Fibroblast of lung (primary cell): Measurements from ENCODE around the gene NPIPB5. TPM values are rescaled to one million over a fixed set of nuclear protein-coding genes. Genes with fewer than 3 reads are reported as not detected.
"Not testable (repeated sequence)": the region's sequence is repeated elsewhere in the genome, so short reads cannot be mapped to it uniquely, and the experiment has no call there.

Experiments
- DNase-seq, 2 donors: peaks; one replicate each; pipeline versions ENCODE4 v3.0.0 to v3.0.0-alpha.2; 2010; ENCODE audit warnings: low read depth in 2 of 2
- H2AFZ ChIP-seq: 2 replicates; pipeline ENCODE4 v1.5.1; 2012; ENCODE audit warnings: low read length, control low read depth, inconsistent platforms
- H3K27ac ChIP-seq: 2 replicates; pipeline ENCODE4 v1.5.1; 2011; ENCODE audit warnings: low read length, control low read depth; ENCODE audit not compliant: insufficient read depth
- H3K27me3 ChIP-seq: 2 replicates; pipeline ENCODE4 v1.5.1; 2011; ENCODE audit warnings: mild to moderate bottlenecking, low read length; ENCODE audit not compliant: control insufficient read depth, insufficient read depth
- H3K36me3 ChIP-seq: 2 replicates; pipeline ENCODE4 v1.5.1; 2011; ENCODE audit warnings: low read length; ENCODE audit not compliant: control insufficient read depth, insufficient read depth
- H3K4me1 ChIP-seq: 2 replicates; pipeline ENCODE4 v1.5.1; 2011; ENCODE audit warnings: low read length; ENCODE audit not compliant: control insufficient read depth, insufficient read depth; ENCODE audit errors: extremely low read depth
- H3K4me2 ChIP-seq: 2 replicates; pipeline ENCODE4 v1.5.1; 2011; ENCODE audit warnings: low read length, control low read depth; ENCODE audit not compliant: insufficient read depth; ENCODE audit errors: extremely low read depth
- H3K4me3 ChIP-seq, 4 experiments: fragments of 200-600 bp in 1 of 4; sonication (generic) in 1 of 4; replicated peaks in 1 of 4; 2 replicates each; pipeline ENCODE4 v1.5.1; 2011 to 2016; ENCODE audit warnings: low read length in 4 of 4, low read depth in 3 of 4, mild to moderate bottlenecking in 3 of 4, control low read depth in 2 of 4, inconsistent platforms in 1 of 4, mixed read lengths in 1 of 4; ENCODE audit not compliant: insufficient read depth in 1 of 4; ENCODE audit errors: control extremely low read depth in 1 of 4
- H3K79me2 ChIP-seq: 2 replicates; pipeline ENCODE4 v1.5.1; 2012; ENCODE audit warnings: mild to moderate bottlenecking, low read length, inconsistent platforms; ENCODE audit not compliant: control insufficient read depth, insufficient read depth
- H3K9ac ChIP-seq: 2 replicates; pipeline ENCODE4 v1.5.1; 2011; ENCODE audit warnings: mild to moderate bottlenecking, low read length, control low read depth; ENCODE audit not compliant: insufficient read depth
- H3K9me3 ChIP-seq: 2 replicates; pipeline ENCODE4 v1.5.1; 2012; ENCODE audit warnings: low read depth, low read length; ENCODE audit not compliant: control insufficient read depth, insufficient read depth
- H4K20me1 ChIP-seq: 2 replicates; pipeline ENCODE4 v1.5.1; 2011; ENCODE audit warnings: low read length; ENCODE audit not compliant: control insufficient read depth, insufficient read depth; ENCODE audit errors: extremely low read depth
- polyA minus RNA-seq: library from RNA; depleted of rRNA, polyadenylated mRNA; stranded (reverse); fragments of >200 nt; gene quantifications from 2 replicates; pipeline ENCODE4 v1.2.3, GENCODE V29; 2011; ENCODE audit warnings: low replicate concordance
- polyA plus RNA-seq, 2 donors: library from polyadenylated mRNA; depleted of rRNA in 1 of 2; stranded (reverse) in 1 of 2; unstranded in 1 of 2; fragments of >200 nt; gene quantifications; 2 replicates each; pipeline ENCODE4 v1.2.1, GENCODE V29; 2011 to 2012; ENCODE audit warnings: missing spikeins in 1 of 2
- total RNA-seq: library from RNA; depleted of rRNA; stranded (reverse); fragments of >200 nt; gene quantifications from 2 replicates; pipeline ENCODE4 v1.2.1, GENCODE V29; 2014

NPIPB5 gene
- 44.7 and 87.4 TPM in 2 replicates for total RNA-seq
- polyA plus RNA-seq: 14.3 and 21.5 TPM in 2 replicates
- 10.2 and 17.0 TPM in 2 replicates for polyA plus RNA-seq (2012)
- 24.6 and 36.6 TPM in 2 replicates for polyA minus RNA-seq

DNA sequence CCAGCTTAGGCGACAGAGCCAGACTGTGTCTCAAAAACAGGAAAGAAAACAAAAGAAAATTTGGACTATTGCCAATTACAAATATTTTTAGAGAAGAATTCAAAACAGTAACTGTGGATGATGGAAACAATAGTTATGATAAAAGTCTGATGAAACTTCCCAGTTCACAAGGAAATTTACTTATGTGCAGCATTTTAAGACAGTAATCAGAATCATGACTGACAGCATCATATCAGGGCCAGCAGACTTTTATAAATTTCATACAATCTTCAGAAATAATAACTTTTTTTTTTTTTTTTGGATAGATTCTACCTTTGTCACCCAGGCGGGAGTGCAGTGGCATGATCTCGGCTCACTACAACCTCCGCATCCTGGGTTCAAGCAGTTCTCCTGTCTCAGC lies at the start of gene NPIPB5:
TSS of gene NPIPB5 (plus strand) at position 301 of the 400 bp plus-strand sequence. CDS start 2,911 bp downstream, outside the sequence.
- not testable (repeated sequence) for H4K20me1 ChIP-seq, H3K4me3 ChIP-seq, H3K9me3 ChIP-seq, DNase-seq, H3K79me2 ChIP-seq, H2AFZ ChIP-seq, H3K27me3 ChIP-seq, H3K27ac ChIP-seq, H3K4me2 ChIP-seq, H3K9ac ChIP-seq, H3K4me1 ChIP-seq, H3K36me3 ChIP-seq

DNA sequence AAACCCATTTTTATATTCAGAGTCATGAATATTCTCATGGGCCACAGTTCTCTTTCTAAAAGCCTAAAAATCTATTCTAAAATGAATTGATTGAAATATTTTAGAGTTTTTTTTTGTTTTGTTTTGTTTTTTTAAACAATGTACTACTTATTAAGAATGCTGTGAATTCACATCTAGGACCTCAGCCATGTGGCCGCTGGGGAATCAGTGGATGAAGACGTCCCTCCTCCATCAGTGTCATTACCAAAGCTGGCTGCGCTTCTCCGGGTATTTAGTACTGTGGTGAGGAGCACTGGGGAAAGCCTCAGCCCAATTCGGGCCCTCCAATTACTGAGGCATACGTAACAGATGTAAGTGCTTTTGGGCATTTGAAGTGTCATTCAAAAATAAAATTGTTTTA lies 41.8 kb upstream of the NPIPB5 start:
- DNase-seq, H3K4me1 ChIP-seq, H4K20me1 ChIP-seq, H3K79me2 ChIP-seq, H3K27ac ChIP-seq, H3K4me2 ChIP-seq, H3K9me3 ChIP-seq, H3K27me3 ChIP-seq, H2AFZ ChIP-seq, H3K4me3 ChIP-seq, H3K36me3 ChIP-seq, H3K9ac ChIP-seq: not testable (repeated sequence)

DNA sequence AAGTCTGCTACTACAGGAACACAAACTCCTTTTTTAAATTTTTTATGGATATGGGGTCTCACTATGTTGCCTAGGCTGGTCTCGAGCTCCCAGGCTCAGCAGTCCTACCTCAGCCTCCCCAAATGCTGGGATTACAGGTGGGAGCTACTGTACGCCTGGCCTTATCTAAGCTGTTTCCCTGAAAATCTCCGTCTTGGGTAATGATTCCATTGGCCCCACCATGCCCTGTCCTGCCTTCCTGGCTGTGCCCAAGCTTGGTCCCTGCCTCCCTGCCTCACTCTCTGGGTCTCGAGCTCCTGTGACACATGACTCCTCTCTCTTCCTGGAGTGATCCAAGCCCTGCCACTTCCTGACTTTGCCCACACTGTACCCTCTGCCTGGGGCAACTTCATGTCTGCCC lies 27.3 kb downstream of the NPIPB5 start:
- H3K79me2 ChIP-seq, H3K9ac ChIP-seq, DNase-seq, H3K4me1 ChIP-seq, H3K4me2 ChIP-seq, H3K9me3 ChIP-seq, H3K27me3 ChIP-seq, H3K27ac ChIP-seq, H3K4me3 ChIP-seq, H3K36me3 ChIP-seq, H4K20me1 ChIP-seq, H2AFZ ChIP-seq: not testable (repeated sequence)

DNA sequence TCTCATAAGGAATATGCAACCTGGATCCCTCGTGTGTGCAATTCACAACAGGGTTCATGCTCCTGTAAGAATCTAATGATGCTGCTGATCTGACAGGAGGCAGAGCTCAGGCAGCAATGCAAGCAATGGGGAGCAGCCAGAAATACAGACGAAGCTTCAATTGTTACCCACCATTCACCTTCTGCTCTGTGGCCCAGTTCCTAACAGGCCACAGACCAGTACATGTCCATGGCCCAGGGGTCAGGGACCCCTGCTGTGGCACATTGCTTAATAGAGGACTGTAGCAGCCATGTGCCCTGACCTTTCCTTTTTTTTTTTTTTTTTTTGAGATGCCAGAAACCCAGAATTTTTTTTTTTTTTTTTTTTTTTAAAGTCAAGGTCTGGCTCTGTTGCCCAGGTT lies 34.1 kb downstream of the NPIPB5 start:
- not testable (repeated sequence) for H3K9ac ChIP-seq, H3K27ac ChIP-seq, H3K79me2 ChIP-seq, H4K20me1 ChIP-seq, H3K27me3 ChIP-seq, H3K4me2 ChIP-seq, H3K4me3 ChIP-seq, H2AFZ ChIP-seq, DNase-seq, H3K36me3 ChIP-seq, H3K4me1 ChIP-seq, H3K9me3 ChIP-seq

DNA sequence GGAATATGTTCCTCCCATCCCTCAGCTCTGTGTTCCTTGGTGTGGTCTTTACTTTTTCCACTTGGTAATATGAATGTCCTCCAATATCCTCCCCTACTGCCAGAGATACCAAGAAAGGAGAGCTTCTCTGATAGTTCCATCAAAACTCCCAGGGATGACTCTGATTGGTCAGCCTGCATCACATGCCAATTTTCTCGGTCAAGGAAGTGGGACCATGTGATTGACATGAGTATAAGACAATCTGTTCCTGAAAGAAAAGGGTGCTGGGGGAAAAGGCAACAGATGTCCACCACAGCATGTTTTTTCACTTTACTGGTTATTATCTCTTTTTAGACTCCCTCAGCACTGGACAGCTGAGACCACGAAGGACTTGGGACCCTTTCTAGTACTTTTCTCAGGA lies 35.9 kb downstream of the NPIPB5 start:
- not testable (repeated sequence) for H3K79me2 ChIP-seq, H4K20me1 ChIP-seq, H3K4me2 ChIP-seq, H3K4me1 ChIP-seq, H3K9me3 ChIP-seq, DNase-seq, H3K36me3 ChIP-seq, H3K27me3 ChIP-seq, H3K27ac ChIP-seq, H3K4me3 ChIP-seq, H2AFZ ChIP-seq, H3K9ac ChIP-seq

DNA sequence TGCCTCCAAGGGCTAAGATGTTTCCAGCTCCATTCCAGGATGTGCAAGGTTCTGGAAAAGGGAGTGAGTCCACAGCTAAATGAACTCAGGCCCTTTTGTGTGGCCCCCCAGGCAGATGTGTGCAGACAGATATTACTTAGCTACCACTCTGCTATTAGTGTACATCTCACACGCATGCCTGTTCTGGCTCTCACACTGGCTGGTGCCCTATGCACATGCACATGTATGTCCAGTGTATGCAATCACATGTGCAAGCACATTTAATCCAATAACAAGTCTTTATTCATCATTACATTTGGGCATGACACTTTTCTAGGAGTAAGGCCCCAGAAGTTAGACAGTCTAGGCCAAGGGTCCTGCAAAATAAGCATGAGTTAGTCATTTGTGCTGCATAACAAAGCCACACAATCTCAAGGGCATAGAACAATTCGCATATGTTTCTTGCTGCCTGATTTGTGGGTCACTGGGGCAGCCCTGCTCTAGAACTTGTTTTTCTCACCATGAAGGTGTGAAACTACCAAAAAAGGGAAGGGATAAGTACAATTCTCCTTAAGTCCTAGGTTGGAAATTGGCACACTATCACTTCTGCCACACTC lies 36.6 kb downstream of the NPIPB5 start:
- H3K9me3 ChIP-seq, H3K27me3 ChIP-seq, H3K4me2 ChIP-seq, H3K9ac ChIP-seq, H3K27ac ChIP-seq, H3K4me1 ChIP-seq, H3K79me2 ChIP-seq, H4K20me1 ChIP-seq, H3K4me3 ChIP-seq, H3K36me3 ChIP-seq, DNase-seq, H2AFZ ChIP-seq: not testable (repeated sequence)

DNA sequence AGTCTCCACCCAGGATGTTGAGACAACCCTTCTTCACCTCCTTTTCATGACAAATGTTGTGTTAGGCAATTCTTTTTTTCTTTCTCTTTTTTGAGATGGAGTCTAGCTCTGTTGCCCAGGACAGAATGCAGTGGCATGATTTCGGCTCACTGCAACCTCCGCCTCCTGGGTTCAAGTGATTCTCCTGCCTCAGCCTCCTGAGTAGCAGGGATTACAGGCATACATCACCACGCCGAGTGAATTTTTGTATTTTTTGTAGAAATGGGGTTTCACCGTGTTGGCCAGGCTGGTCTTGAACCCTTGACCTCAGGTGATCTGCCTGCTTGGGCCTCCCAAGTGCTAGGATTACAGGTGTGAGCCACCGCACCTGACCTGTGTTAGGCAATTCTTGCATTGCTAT lies 39.2 kb downstream of the NPIPB5 start:
- not testable (repeated sequence) for H2AFZ ChIP-seq, H4K20me1 ChIP-seq, H3K4me2 ChIP-seq

More for the DNA sequence above, 39.2 kb downstream of the NPIPB5 start:
- DNase-seq, H3K36me3 ChIP-seq, H3K27ac ChIP-seq, H3K79me2 ChIP-seq, H3K27me3 ChIP-seq, H3K9me3 ChIP-seq, H3K4me1 ChIP-seq, H3K9ac ChIP-seq, H3K4me3 ChIP-seq: not testable (repeated sequence)
